ENCODE results near the gene MAPK4. TPM values are rescaled to one million over a fixed set of nuclear protein-coding genes. Genes with fewer than 3 reads are reported as not detected.
"Not testable (repeated sequence)": the region's sequence is repeated elsewhere in the genome, so short reads cannot be mapped to it uniquely, and the experiment has no call there.

MAPK4 gene
- polyA plus RNA-seq, 3 donors = 8.5 to 10.5 (median 9.2) TPM

DNA sequence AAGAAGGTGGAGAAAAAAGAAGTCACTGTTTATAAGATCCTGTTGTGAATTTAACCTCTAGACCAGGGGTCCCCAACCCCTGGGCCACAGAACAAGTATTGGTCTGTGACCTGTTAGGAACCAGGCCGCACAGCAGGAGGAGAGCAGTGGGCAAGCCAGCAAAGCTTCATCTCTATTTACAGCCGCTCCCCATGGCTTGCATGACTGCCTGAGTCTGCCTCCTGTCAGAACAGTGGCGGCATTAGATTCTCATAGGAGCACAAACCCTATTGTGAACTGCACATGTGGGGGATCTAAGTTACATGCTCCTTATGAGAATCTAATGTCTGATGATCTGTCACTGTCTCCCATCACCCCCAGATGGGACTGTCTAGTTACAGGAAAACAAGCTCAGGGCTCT is 13.3 kb downstream of the MAPK4 start:
- not testable (repeated sequence) for DNase-seq (ENCODE audit: low read depth in 3 of 3, low spot score in 2 of 3)

DNA sequence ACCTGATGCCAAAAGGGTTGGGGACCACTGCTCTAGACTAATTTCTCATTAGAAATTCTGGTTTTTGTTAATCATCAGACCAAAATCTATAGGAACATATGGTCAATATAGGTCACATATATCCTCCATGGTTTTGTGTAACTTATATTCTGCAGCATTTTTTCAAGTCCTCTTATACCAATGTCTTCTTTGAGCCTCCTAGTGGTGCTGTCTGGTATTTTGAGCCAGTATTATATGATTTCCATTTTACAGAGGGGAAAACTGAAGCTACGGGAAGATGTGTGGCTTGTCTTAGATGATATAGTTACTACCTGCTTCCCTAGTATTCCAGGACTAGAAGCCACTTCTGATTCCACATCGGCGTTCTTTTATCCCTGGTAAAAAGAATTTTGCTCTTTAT is 13.8 kb downstream of the MAPK4 start:
- DNase-seq (ENCODE audit: low read depth in 3 of 3, low spot score in 2 of 3) = no peak

DNA sequence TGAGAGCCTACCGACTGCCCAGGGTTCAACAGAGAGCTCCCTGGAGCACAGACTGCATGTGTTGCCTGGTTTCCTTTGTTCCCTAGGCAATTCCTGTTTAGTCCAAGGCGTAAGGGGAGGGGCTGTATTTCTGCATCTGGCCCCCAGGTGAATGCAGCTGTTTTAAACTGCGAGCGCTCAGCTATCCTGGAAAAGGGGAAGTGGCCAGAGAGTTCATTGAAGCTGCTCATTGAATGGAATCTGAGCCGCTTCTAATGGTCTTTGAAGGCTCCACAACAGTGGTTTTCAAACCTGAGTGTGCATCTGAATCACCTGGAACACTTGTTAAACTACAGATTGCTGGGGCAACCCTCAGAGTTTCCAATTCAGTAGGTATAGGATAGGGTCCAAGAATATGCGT is 18.1 kb downstream of the MAPK4 start:
- no peak for DNase-seq (ENCODE audit: low read depth in 3 of 3, low spot score in 2 of 3)

DNA sequence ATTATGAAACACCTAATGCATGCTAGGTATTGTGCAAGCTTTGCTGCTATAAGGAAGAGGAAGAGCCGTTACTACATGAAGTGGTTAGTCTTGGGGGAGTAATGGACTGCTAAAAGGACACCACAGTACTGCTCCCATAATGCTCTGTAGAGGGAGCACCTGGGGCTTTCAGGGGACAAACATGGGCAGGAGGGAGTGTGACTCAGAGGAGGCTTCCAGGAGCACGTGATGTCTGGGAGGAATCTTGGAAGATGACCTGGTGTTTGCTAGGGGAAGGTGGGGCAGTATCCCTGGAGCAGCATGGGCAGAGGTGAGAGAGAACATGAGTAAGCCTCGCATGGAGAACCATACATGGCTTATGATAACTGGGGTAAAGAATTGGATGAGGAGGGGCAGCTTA is 18.8 kb downstream of the MAPK4 start:
- no peak for DNase-seq (ENCODE audit: low read depth in 3 of 3, low spot score in 2 of 3)

DNA sequence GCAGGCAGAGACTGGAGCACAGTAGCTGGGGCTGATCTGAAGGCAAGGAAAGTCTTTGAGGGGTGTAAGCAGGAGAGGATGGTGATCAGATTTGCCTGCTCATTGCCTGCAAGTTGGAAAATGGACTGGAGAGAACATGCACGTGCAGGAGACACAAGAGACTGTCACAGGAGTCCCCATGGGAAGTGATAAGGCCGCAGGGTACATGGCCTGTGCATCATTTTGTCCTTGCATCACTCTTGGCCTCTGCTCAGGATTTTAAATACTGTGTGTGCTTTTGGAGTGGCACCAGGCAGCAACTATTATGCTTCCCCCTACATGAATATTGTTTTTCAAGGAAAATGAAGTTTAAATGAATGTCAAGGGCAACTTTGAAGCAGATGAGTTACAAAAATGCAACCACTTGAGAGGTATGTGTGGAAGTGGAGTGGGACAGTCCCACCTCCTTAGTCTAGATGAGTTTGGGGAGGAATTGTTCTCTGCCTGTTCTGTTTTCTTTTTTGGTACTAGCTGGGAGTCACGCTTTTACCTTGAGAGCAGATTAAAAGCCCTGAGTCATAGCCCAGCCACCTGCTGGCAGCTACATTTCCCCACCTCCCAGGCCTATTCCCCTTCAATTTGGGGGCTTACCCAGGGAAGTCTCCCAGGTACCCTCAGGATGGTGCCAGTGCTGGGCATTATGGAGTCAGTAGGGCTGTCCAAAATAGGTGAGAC is 19.3 kb downstream of the MAPK4 start:
- DNase-seq (ENCODE audit: low read depth in 3 of 3, low spot score in 2 of 3) = no peak

DNA sequence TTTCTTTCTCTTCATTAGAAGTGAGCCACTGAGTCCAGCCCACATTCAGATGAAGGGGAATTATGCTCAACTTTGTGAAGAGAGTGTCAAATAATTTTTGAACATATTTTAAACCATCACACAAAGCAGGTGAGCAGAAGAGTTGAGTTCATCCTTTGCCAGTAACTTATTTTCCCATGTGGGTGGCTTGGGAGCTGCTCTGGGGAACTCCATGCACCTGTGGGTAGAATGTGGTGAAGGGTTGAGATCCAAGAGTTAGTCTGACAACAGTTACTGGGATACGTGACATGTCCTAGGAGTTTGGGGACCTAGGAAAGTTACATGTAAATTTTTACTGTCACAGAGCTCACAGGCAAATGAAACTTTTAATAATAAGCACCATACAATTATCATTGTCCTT is 21.6 kb downstream of the MAPK4 start:
- DNase-seq (ENCODE audit: low read depth in 3 of 3, low spot score in 2 of 3) = no peak

DNA sequence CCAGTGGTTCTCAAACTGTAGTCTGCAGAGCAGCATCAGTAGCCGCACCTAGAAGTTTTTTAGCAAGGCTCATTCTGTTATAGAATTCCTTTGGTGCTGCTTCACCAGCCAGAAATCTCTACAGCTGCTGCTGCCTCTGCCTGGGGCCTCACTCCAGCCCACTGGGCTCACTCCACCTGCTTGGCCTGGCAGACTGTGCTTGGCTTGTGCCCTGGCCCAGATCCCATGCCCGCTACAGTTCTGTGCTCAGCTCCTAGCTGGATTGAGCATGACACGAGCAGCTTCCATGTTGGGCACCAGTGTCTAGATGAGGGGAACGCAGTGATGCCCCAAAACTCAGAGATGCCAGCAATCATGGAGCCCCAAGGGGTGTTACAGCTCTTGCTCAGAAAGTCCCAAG is 22.6 kb downstream of the MAPK4 start:
- DNase-seq (ENCODE audit: low read depth in 3 of 3, low spot score in 2 of 3) = no peak

DNA sequence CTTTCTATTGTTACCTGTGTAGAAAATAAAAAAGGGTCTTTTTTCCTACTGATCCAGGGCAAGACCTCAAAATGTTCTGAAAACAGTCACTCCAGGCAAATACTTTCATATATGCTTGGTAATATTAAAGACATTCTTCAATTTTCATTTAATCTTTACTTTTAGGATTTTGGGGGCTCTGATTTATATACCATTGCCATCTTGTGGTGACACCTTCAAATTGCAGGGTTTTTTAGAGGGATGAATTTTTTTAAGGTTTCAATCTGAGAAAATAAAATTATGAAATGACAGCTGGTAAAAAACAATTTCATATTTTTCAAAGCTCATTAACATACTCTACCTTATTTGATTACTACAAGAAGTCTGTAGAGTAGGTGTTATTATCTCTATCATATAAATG is 26.8 kb downstream of the MAPK4 start:
- DNase-seq (ENCODE audit: low read depth in 3 of 3, low spot score in 2 of 3) = no peak

DNA sequence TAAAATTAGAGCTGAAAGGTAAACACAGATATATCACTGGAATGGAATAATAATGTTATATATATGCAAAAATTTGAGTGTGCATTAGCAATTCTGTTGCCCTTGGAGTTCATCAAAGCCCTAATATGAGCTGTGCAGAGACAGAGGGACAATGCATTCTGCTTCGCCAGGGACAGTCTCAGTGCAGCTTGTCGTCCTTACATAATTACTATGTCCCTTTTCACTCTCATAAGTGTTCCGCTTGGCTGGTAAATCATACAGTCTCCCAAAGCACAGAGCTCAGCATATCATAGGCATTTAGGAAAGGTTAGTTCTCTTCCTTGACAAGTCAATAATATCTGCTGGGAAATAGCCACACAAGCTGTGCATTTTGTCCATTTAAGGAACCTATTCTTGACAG is 30.7 kb downstream of the MAPK4 start:
- no peak for DNase-seq (ENCODE audit: low read depth in 3 of 3, low spot score in 2 of 3)

DNA sequence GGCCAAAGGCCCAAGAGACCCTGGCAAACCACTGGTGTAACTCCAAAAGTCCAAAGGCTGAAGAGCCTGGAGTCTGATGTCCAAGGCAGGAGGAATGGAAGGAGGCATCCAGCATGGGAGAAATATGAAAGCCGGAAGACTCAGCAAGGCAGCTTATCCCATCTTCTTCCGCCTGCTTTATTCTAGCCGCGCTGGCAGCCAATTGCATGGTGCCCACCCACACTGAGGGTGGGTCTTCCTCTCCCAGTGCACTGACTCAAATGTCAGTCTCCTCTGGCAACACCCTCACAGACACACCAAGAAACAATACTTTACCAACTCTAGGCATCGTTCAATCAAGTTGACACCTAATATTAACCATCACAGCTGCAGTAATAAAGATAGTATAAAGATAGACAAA is 34.1 kb downstream of the MAPK4 start:
- no peak for DNase-seq (ENCODE audit: low read depth in 3 of 3, low spot score in 2 of 3)

DNA sequence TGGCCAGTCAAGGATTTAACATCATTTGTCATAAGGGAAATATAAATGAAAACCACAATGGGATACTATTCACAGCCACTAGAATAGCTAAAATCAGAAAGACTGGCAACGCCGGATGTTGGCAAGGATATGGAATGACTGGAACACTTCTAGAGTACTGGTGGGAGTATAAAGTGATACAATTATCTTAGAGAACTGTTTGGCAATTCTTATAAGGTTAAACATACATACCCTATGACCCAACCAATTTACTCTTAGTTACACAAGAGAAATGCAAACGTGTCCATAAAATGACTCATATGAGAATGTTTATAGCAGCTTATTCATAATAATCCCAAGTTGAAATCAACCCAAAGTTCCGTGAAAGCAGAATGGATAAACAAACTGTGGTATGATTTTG is 35.1 kb downstream of the MAPK4 start:
- DNase-seq (ENCODE audit: low read depth in 3 of 3, low spot score in 2 of 3) = no peak

DNA sequence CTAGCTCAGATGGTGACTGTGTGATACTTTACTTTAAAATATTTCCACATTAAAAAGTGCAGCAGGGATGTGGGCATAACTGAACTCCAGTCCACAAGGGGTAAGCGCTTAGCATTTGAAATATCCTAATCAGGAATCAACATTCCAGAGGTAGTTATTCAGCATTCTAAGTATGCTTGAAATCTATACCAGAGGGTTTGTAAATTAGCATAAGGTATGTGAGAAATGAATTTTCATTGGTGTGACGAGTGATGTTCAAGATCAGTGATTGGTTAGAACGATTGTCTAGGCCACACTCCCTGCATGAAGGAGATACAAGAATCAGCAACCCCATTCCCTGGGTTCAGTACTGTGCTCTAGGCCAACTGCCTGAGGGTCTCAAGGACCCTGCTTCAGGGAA is 42.6 kb downstream of the MAPK4 start:
- no peak for DNase-seq (ENCODE audit: low read depth in 3 of 3, low spot score in 2 of 3)

DNA sequence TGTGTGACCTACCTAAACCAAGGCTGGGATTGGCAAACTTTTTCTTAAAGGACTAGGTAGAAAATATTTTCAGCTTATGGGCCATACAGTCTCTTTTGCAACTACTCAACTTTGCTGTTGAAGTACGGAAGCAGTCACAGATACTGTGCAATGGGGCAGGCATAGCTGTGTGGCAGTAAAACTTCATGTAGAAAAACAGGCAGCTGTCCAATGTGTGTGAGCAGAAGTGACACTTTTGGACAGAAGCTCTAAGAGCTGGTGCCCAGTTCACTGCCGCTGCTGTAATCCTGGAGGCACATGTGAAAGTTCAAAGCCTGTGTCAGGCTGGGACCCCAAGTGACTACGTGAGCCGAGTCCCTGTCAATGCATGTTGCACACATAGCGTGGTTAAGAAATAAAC is 46.7 kb downstream of the MAPK4 start:
- DNase-seq (ENCODE audit: low read depth in 3 of 3, low spot score in 2 of 3) = no peak

DNA sequence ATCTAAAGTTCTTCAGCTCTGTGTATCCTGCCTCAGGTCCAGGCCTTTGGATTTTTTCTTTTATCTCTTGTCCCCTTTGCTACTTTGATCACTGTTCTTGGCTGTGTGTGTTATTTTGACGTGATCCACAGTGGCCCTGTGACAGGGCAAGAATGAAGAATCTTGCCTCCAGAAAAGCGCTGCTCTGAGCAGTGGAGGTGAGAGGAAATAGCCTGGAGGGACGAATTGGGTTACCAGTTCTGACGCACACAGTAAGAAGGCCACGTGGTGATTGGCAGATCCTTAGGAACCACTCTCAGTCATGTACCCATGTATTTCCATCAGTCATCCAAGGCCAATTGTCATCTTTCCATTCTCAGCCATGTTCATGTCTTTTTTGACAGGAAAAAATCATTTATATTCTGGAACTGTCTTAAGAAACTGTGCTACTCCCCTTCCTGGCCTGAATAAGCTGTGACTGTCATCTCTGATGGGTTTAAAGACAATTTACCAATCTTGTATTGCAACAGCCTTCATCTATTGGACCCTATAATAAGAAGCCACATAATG is 47.6 kb downstream of the MAPK4 start:
- no peak for DNase-seq (ENCODE audit: low read depth in 3 of 3, low spot score in 2 of 3)

DNA sequence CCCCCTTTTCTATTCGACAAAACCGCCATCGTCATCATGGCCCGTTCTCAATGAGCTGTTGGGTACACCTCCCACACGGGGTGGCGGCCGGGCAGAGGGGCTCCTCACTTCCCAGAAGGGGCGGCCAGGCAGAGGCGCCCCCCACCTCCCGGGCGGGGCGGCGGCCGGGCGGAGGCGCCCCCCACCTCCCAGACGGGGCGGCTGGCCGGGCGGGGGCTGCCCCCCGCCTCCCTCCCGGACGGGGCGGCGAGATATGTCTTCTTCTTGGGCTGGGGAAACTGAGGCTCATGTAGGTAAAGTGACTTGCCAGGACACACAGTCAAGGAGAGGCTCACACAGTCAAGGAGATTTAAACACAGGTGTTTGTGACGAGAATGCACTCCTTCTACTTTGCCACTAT is 49.3 kb downstream of the MAPK4 start:
- not testable (repeated sequence) for DNase-seq (ENCODE audit: low read depth in 3 of 3, low spot score in 2 of 3)

DNA sequence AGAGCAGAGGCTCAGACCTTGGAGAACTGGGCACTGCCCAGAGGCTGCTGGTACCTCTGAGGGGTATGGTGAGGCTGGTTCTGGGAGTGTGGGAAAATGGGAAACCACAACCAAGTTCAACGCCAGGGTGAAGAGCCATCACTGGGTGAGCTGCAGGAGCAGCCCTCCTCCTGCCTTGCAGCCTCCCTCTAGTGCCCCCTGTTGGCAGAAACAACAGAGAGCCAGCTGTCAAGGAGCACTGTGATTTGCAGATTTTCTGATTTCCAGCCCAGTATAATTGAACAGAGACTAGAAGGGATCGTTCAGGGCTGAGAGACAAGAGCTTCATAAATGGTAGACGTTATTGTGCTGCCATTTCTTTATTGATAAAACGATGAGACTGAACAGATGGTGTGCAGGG is 50.5 kb downstream of the MAPK4 start:
- DNase-seq (ENCODE audit: low read depth in 3 of 3, low spot score in 2 of 3) = no peak

DNA sequence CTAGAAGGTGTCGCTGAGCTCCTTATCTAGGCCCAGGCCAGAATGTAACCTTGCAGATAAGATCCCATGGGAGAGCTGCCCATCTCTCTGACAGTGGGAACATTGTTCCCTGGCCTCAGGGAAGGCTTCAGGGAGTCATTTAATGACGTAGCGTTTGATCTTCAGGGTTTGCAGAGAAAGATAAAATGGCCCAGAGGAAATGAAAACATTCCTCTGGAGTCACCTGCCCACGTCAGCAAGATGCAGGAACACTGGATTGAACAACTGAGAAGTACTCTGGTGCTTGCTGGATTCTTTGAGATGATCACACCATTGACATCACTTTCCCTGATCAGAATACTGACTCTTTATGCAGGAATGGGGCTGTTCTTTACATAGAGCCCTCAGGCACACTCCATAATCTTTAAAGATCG is 51.6 kb downstream of the MAPK4 start:
- no peak for DNase-seq (ENCODE audit: low read depth in 3 of 3, low spot score in 2 of 3)

DNA sequence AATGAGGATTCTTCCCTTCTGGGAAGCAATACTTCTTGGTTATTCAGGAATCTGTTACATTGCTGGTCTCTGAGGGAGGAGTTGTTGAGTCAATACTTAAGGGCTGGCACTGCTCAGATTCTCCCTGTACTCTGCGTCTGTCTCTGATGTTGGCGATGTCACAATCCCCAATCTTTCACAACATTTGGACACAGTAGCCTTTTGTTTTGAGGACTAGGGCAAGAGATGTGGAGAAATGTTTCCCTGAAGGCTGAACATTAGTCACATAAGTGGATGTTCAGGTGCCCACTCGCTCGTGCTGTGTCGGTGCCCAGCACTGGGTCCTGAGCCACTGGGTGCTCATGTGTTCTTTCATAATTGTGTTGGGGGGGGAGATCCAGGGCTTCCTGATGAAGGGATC is 55.0 kb downstream of the MAPK4 start:
- no peak for DNase-seq (ENCODE audit: low read depth in 3 of 3, low spot score in 2 of 3)

DNA sequence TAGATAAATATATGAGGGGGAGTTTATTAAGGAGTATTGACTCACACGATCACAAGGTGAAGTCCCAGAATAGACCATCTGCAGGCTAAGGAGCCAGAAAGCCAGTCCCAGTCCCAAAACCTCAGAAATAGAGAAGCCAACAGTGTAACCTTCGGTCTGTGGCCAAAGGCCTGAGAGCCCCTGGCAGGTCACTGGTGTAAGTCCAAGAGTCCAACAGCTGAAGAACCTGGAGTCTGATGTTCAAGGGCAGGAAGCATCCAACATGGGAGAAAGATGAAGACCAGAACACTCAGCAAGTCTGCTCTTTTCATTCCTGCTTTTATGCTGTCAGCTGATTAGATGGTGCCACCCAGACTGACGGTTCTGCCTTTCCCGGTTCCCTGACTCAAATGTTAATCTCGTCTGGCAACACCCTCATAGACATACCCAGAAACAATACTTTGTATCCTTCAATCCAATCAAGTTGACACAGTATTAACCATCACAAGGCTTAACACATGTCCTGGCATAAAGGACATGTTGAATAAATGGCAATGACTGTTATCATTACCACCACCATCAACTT is 56.7 kb downstream of the MAPK4 start:
- no peak for DNase-seq (ENCODE audit: low read depth in 3 of 3, low spot score in 2 of 3)

DNA sequence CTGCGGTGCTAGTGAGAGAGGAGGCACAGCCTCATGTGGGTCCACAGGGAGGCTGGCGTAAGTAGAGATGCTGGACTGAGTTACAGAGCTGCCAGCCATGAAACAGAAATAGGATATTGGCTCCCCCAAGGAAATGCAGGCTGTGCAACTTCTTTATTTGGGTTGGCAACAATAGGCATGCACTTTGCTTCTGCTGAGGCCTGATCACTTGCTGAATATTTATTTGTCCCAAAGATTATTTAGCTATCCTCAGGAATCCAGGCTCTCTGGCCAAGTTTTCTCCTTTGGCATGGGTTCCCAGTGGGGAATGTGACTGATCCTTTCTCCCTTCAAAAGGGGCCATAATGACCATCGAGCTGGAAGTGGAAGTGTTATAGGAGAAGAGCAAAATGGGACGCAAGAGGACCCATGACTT is 60.0 kb downstream of the MAPK4 start:
- no peak for DNase-seq (ENCODE audit: low read depth in 3 of 3, low spot score in 2 of 3)

DNA sequence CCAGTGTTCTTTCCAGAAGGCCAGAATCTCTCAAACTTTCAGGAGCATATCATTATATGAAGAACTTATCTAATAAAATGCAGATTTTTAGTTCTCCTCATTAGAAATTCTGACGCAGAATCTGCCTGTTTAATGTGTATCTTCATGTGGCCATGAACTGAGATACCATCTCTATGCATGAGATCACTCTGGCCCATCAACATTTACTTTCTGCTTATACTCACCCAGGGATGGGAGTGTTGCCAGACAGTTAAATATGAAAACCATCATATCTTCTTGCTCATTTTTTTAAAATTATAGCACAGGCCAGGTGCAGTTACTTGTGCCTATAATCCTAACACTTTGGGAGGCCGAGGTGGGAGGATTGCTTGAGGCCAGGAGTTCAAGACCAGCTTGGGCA is 60.4 kb downstream of the MAPK4 start:
- no peak for DNase-seq (ENCODE audit: low read depth in 3 of 3, low spot score in 2 of 3)

DNA sequence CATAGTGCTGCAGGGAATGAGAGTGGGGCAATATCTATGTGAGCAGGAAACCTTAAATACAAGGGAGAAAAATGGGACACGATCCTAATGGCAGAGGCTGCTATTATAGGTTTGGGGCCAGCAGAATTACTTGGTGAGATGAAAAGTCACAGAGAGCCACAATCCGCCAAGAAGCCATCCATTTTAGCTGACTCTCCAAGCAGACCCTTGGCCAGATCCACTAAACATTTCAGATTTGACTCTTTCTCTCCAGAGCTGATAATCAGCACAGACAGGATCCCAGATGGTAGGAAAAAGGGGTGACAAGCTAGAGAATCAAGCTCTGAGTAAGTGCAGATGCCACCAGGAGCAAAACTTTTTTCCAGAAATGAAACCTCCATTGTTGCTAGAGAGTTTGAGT is 61.5 kb downstream of the MAPK4 start:
- no peak for DNase-seq (ENCODE audit: low read depth in 3 of 3, low spot score in 2 of 3)

DNA sequence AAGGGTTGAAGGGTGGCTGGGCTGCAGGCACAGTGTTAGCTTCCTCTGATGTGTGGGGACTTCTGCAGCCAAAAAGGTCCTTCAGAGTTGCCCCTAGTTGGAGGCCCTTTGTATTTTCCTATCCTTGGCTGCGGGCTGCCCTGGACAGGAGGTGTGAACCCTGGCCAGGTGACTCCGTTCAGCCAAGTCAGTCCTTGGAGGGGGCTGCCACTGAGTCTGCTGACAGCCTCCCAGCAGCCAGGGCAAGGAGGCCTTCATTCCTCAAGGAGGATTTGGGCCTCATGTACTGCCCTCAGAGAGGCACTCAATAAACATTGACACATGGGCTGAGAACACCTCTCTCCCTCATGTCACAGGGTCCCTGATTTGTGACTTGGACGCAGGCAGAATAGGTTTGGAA is 62.4 kb downstream of the MAPK4 start:
- no peak for DNase-seq (ENCODE audit: low read depth in 3 of 3, low spot score in 2 of 3)

Measured in right renal cortex interstitium (tissue), 3 donors.